ENCODE data around the gene SMYD2.

DNA sequence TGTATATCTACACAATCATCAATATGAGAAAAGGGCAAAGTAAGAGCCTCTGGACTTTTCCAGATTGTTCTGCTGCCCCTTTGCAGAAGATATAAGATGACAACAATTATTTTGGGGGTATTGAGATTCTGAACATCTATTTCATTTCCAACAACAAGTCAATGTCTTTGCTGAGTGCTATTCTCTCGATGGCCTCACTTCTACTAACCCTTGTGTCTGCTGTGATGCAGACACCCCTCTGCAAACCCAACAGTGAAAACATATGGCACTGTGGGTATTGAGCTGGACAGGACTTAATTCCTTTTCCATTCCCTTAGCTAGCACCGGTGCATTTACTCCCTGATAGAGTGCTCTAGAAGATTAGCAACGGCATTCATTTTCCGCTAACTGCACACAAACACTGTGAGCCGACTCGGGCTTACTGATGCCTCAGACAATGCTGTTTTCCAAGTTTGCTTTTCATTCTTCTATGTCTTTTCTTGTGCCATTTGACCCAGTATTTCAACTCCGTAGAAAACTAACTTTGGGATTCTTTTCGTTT is 33.4 kb upstream of the SMYD2 start:
- TF ChIP-seq POLR2A (IDR thresholded peaks at IDR 0.05), result no peak
- TF ChIP-seq, protein P1, sequence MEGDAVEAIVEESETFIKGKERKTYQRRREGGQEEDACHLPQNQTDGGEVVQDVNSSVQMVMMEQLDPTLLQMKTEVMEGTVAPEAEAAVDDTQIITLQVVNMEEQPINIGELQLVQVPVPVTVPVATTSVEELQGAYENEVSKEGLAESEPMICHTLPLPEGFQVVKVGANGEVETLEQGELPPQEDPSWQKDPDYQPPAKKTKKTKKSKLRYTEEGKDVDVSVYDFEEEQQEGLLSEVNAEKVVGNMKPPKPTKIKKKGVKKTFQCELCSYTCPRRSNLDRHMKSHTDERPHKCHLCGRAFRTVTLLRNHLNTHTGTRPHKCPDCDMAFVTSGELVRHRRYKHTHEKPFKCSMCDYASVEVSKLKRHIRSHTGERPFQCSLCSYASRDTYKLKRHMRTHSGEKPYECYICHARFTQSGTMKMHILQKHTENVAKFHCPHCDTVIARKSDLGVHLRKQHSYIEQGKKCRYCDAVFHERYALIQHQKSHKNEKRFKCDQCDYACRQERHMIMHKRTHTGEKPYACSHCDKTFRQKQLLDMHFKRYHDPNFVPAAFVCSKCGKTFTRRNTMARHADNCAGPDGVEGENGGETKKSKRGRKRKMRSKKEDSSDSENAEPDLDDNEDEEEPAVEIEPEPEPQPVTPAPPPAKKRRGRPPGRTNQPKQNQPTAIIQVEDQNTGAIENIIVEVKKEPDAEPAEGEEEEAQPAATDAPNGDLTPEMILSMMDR (IDR thresholded peaks at IDR 0.05), result no peak
- TF ChIP-seq EP300 (IDR thresholded peaks at IDR 0.05), result no peak
- no peak for TF ChIP-seq POLR2AphosphoS5 (IDR thresholded peaks at IDR 0.05)
